ENCODE measurements around the gene PCOLCE2.

- TF ChIP-seq CTCF (conservative IDR thresholded peaks at IDR 0.05) (no peak), ZFX (IDR thresholded peaks at IDR 0.05) (no peak)
These were observed 4.4 kb downstream of the PCOLCE2 start for GRCh38 chr3:142884531-142884930.
